Vagina (tissue), 2 donors: ENCODE results near the gene DNM2. TPM values are rescaled to one million over a fixed set of nuclear protein-coding genes. Genes with fewer than 3 reads are reported as not detected.

Source experiments
- DNase-seq, 2 donors: peaks; one replicate each; pipeline ENCODE4 v3.0.0-alpha.2; 2017; ENCODE audit errors: extremely low spot score in 2 of 2
- H3K27ac ChIP-seq: fragments of 200-600 bp; sonication (generic); one replicate; pipeline ENCODE4 v1.5.1; 2019
- H3K27me3 ChIP-seq: fragments of 200-600 bp; sonication (generic); one replicate; pipeline ENCODE4 v1.5.1; 2019
- H3K36me3 ChIP-seq, 2 donors: fragments of 200-600 bp; sonication (generic); one replicate each; pipeline ENCODE4 v1.5.1; 2017 to 2019
- H3K4me1 ChIP-seq: fragments of 200-600 bp; sonication (generic); one replicate; pipeline ENCODE4 v1.5.1; 2019
- H3K4me3 ChIP-seq, 2 donors: fragments of 200-600 bp; sonication (generic); 1 replicate in 1 of 2; 2 replicates in 1 of 2; pipeline ENCODE4 v1.5.1; 2016 to 2019
- H3K9me3 ChIP-seq: fragments of 200-600 bp; sonication (generic); one replicate; pipeline ENCODE4 v1.5.1; 2019
- POLR2A ChIP-seq, 2 donors: fragments of 450-650 bp; IDR thresholded peaks; one replicate each; pipeline ENCODE4 v1.6.1; 2017; ENCODE audit warnings: antibody characterized with exemption in 2 of 2, mild to moderate bottlenecking in 2 of 2, moderate library complexity in 2 of 2
- POLR2AphosphoS5 ChIP-seq, 2 donors: sonication (generic); formaldehyde crosslinking; IDR thresholded peaks; one replicate each; pipeline ENCODE4 v1.9.0; 2017; ENCODE audit warnings: antibody characterized with exemption in 2 of 2, mild to moderate bottlenecking in 2 of 2, low read depth in 1 of 2; ENCODE audit not compliant: insufficient read depth in 1 of 2
- intact Hi-C: fragments of 100-400 bp; cut with DNase I; formaldehyde crosslinking; loops from one replicate; pipeline ENCODE4 v1.15.1; 2023
- total RNA-seq: library from RNA; depleted of rRNA; stranded (reverse); fragments of >200 nt; gene quantifications from one replicate; pipeline ENCODE4 v1.2.3, GENCODE V29; 2016
- TF ChIP-seq, protein P1 (sequence below), 3 experiments: fragments of 450-650 bp in 2 of 3; fragments of 200-600 bp in 1 of 3; sonication (generic) in 1 of 3; IDR thresholded peaks; one replicate each; pipeline ENCODE4 v1.5.1; 2017 to 2019; ENCODE audit warnings: antibody characterized with exemption in 3 of 3, mild to moderate bottlenecking in 2 of 3, moderate library complexity in 2 of 3

DNM2 gene
- total RNA-seq, 1 donor from 2014 or later: 128 TPM

DNA sequence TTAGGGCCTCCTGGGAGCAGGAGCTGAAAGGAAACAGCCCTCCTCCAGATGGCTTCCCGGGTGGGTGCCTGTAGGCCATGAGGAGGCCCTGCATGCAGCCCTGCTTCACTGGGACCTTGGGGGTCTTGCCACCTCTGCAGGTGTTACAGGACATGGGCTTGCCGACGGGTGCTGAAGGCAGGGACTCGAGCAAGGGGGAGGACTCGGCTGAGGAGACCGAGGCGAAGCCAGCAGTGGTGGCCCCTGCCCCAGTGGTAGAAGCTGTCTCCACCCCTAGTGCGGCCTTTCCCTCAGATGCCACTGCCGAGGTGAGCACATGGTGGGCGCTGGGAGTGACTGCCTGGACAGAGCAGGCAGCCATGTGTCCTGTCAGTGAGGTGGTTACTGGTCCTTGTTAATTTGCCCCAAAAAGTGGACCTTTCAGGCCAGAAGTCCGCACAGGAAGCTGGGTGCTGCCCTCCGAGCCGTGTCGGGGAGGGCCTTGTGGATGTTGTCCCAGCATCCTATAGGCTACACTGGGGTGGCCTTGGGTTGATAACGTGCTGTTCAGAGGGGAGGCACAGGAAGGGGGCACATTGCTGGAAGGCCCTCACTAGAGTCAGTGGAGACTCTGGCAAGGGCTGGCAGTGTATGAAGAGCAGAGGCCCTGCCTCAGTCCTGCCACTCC lies 35.3 kb upstream of the DNM2 start:
- intact Hi-C loops: no loop called here
- TF ChIP-seq POLR2AphosphoS5 (IDR thresholded peaks at IDR 0.05; ENCODE audit: insufficient read depth in 1 of 2, low read depth in 1 of 2) (no peak), POLR2A (IDR thresholded peaks at IDR 0.05) (no peak)
- TF ChIP-seq, protein P1, sequence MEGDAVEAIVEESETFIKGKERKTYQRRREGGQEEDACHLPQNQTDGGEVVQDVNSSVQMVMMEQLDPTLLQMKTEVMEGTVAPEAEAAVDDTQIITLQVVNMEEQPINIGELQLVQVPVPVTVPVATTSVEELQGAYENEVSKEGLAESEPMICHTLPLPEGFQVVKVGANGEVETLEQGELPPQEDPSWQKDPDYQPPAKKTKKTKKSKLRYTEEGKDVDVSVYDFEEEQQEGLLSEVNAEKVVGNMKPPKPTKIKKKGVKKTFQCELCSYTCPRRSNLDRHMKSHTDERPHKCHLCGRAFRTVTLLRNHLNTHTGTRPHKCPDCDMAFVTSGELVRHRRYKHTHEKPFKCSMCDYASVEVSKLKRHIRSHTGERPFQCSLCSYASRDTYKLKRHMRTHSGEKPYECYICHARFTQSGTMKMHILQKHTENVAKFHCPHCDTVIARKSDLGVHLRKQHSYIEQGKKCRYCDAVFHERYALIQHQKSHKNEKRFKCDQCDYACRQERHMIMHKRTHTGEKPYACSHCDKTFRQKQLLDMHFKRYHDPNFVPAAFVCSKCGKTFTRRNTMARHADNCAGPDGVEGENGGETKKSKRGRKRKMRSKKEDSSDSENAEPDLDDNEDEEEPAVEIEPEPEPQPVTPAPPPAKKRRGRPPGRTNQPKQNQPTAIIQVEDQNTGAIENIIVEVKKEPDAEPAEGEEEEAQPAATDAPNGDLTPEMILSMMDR (IDR thresholded peaks at IDR 0.05): no peak
- no peak for DNase-seq
- Histone ChIP-seq H3K4me1 (peaks cover 14% of the 10 kb centered on the region), H3K4me3 (no peak overlapping the region), H3K36me3 (peaks cover 6 to 91% of the 10 kb centered on the region in 2 donors), H3K9me3 (no peaks in the 10 kb centered on the region), H3K27me3 (no peaks in the 10 kb centered on the region), H3K27ac (no peak overlapping the region)

DNA sequence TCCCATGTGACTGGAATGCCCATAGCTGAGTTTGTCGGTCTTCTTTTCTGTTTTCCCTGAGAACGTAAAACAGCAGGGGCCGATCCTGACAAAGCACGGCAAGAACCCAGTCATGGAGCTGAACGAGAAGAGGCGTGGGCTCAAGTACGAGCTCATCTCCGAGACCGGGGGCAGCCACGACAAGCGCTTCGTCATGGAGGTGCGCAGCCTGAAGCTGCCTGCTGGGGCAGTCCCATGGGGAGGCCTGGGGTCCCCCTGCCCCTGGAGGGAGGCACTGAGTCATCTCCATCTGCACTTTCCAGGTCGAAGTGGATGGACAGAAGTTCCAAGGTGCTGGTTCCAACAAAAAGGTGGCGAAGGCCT lies 34.8 kb upstream of the DNM2 start:
- peaks cover 14% of the 10 kb centered on the region for H3K4me1 ChIP-seq
- H3K27ac ChIP-seq: no peak overlapping the region
- peaks cover 5 to 91% of the 10 kb centered on the region in 2 donors for H3K36me3 ChIP-seq
- no peak for DNase-seq
- H3K9me3 ChIP-seq: no peaks in the 10 kb centered on the region
- intact Hi-C loops: no loop called here
- H3K27me3 ChIP-seq: no peaks in the 10 kb centered on the region
- TF ChIP-seq POLR2A (IDR thresholded peaks at IDR 0.05): no peak
- TF ChIP-seq POLR2AphosphoS5 (IDR thresholded peaks at IDR 0.05; ENCODE audit: insufficient read depth in 1 of 2, low read depth in 1 of 2): no peak
- TF ChIP-seq, protein P1 (IDR thresholded peaks at IDR 0.05): no peak
- no peak overlapping the region for H3K4me3 ChIP-seq

DNA sequence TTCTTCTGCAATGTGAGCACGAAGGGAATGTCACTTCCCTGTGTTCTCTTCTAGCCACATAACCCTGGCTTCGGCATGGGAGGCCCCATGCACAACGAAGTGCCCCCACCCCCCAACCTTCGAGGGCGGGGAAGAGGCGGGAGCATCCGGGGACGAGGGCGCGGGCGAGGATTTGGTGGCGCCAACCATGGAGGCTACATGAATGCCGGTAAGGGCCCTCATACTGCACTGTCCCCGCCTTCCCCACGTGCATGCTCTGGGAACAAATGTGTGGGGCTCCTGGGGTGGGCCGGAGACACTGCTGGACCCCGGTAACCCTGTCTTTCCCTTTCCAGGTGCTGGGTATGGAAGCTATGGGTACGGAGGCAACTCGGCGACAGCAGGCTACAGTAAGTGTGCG lies 34.3 kb upstream of the DNM2 start:
- no peaks in the 10 kb centered on the region for H3K27me3 ChIP-seq
- no peak overlapping the region for H3K27ac ChIP-seq
- peaks cover 0 to 91% of the 10 kb centered on the region in 2 donors for H3K36me3 ChIP-seq
- H3K9me3 ChIP-seq: no peaks in the 10 kb centered on the region
- intact Hi-C loops: no loop called here
- H3K4me1 ChIP-seq: peaks cover 14% of the 10 kb centered on the region
- TF ChIP-seq POLR2AphosphoS5 (IDR thresholded peaks at IDR 0.05; ENCODE audit: insufficient read depth in 1 of 2, low read depth in 1 of 2): no peak
- no peak for TF ChIP-seq POLR2A (IDR thresholded peaks at IDR 0.05)
- TF ChIP-seq, protein P1 (IDR thresholded peaks at IDR 0.05): no peak
- no peak for DNase-seq
- no peak overlapping the region for H3K4me3 ChIP-seq

DNA sequence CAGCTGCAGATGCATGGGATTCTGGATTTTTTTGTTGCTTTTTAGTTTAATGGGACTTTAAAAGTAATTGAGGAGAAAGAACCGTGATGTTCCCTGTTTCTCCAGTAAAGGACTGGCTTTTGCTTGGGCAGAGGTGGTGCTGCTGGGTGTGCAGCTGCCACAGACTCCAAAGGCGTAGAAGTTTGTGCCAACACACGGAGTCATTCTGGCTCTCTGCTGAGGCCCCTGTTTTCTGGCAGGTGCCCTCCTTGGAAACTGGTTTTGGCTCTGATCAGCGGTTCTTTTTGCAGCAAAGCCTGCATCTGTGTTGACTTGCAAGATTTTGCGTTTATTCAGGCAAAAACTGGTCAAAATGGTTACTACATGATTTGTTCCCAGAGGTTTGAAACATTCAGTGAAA lies 32.7 kb upstream of the DNM2 start:
- no peak for DNase-seq
- no peak overlapping the region for H3K27ac ChIP-seq
- intact Hi-C loops: no loop called here
- no peaks in the 10 kb centered on the region for H3K9me3 ChIP-seq
- TF ChIP-seq, protein P1 (IDR thresholded peaks at IDR 0.05): no peak
- TF ChIP-seq POLR2A (IDR thresholded peaks at IDR 0.05): no peak
- no peak for TF ChIP-seq POLR2AphosphoS5 (IDR thresholded peaks at IDR 0.05; ENCODE audit: insufficient read depth in 1 of 2, low read depth in 1 of 2)
- peaks cover 0 to 91% of the 10 kb centered on the region in 2 donors for H3K36me3 ChIP-seq
- H3K4me1 ChIP-seq: peaks cover 14% of the 10 kb centered on the region
- no peaks in the 10 kb centered on the region for H3K27me3 ChIP-seq
- H3K4me3 ChIP-seq: no peak overlapping the region

DNA sequence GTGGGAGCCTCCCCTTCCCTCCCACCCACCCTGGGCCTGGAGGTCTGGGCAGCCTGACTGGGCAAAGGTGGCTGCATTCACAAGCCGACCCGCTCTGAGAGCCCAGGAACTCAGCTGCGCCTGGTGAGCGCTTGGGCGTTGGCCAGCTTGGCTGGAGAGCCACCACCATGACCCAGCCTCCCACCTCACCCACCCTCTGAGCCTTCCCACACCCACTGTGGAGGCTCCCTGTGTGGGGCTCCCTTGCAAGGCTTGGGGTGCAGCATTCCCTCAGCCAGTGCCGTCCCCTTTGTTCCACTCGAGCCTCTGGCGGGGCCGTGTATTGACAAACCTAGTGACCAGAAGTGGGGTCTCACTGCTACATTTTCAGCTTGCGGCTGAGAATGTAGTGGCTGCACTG lies 31.7 kb upstream of the DNM2 start:
- Histone ChIP-seq H3K9me3 (no peaks in the 10 kb centered on the region), H3K4me1 (peaks cover 14% of the 10 kb centered on the region), H3K27me3 (no peaks in the 10 kb centered on the region), H3K36me3 (peaks cover 0 to 87% of the 10 kb centered on the region in 2 donors), H3K27ac (no peak overlapping the region), H3K4me3 (no peak overlapping the region)
- TF ChIP-seq POLR2AphosphoS5 (IDR thresholded peaks at IDR 0.05; ENCODE audit: insufficient read depth in 1 of 2, low read depth in 1 of 2) (no peak), POLR2A (IDR thresholded peaks at IDR 0.05) (no peak)
- TF ChIP-seq, protein P1 (IDR thresholded peaks at IDR 0.05): no peak
- intact Hi-C loops: no loop called here
- DNase-seq: no peak
